GM18508 (cell line): ENCODE measurements around the gene RGSL1.
A peak's percentile ranks its signal among the peaks of the same experiment; 100 is the strongest.
"Not testable (repeated sequence)": the region's sequence is repeated elsewhere in the genome, so short reads cannot be mapped to it uniquely, and the experiment has no call there.

ENCODE experiments used
- ATAC-seq: cut with Tn5 transposase; IDR thresholded peaks from one replicate; pipeline ENCODE4 v1.9.1; 2021; ENCODE audit warnings: moderate number of reproducible peaks; ENCODE audit not compliant: insufficient read depth, unreplicated experiment

Gene RGSL1

DNA sequence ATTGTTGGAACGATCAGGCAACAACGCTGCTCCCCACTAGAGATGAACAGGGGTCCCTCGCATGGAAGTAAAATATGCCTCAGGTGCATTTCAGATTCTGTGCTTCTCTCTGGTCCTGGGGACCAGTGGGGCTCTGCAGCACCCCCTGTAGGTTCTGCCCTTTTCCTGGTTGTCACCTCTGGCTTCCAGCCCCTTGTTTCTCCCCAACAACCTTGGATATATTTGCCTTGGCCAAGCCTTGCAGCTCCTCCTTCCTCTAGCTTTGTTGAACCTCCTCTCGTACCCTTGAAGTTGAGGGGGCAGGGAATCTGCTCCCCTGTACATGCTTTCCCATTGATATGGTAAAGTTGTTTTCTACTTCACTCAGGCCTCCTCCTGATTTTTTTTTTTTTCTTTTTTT lies 5.4 kb upstream of the RGSL1 start:
- no peak for ATAC-seq

DNA sequence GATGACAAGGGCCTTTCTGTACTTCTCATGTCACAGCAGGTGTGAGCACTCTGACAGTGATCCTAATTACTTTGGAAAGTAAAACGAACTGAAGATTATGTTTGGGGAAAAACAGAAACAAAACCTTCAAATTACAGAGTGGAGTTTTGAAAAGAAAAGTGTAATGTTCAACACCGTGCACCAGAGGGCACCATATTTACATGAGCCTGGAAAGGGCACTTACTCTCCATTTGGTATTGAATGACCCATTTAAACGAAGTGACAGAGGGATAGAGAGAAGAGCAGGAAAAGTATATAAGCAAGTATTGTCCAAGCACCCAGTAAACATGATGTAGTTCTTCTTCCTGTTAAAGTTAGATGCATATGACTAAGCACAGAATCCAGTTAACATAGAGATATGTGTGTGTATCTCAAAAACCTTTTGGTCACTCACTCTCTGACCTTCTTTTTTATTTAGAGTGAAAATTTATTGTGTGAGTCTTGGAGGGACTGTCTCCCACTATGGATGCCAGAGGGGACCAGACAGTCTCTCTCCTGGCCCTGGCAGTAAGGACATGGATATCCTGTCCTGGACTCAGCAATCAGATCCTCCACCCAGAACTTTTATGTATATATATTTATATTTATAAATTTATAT lies 3.8 kb upstream of the RGSL1 start:
- ATAC-seq: no peak

DNA sequence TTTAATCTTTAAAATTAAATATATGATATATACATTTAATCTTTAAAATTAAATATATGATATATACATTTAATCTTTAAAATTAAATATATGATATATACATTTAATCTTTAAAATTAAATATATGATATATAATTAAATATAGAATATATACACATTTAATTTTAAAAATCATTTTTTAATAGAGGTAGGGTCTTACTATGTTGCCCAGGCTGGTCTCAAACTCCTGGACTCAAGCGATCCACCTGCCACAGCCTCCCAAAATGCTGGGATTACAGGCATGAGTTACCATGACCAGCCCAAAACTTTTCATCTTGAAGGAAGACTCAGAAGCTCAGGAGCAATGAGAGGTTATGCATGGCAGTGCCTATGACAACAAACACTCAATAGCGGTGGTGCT lies 2.8 kb upstream of the RGSL1 start:
- not testable (repeated sequence) for ATAC-seq

DNA sequence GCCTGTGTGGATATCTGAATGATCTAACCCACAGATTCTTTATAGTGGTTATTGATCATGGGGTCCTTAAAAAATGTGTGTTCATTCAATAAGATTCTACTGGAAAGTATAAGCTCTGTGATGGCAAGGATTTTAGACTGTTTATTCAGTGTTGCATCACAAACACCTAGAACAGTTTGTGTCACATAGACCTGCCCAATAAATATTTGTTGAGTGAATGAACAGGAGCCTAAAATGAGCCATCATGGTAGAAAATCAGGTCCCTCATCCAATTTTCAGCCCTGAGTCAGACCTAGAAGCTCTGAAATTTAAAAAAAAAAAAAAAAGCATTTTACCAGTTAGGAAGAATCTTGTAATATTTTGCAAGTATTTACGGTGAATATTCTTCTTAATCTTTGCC lies 2.3 kb upstream of the RGSL1 start:
- ATAC-seq: no peak

DNA sequence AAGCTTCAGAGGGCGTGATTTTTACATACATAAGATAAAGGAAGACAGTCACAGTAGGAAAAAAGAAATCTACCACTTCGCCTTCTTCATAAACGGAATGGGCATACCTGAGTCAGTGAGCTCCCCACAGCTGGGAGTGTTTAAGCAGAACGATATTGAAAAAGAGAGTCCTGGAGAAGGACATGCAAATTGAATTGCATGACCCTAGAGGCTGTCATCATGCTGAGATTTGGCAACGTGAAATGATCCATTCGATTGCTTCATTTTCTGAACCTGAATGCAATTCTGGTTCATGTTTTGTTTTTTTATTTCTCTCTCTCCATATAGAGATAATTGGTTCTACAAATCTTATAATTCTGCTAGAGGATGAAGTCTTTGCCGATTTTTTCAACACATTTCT lies 3.7 kb downstream of the RGSL1 start:
- ATAC-seq: no peak

DNA sequence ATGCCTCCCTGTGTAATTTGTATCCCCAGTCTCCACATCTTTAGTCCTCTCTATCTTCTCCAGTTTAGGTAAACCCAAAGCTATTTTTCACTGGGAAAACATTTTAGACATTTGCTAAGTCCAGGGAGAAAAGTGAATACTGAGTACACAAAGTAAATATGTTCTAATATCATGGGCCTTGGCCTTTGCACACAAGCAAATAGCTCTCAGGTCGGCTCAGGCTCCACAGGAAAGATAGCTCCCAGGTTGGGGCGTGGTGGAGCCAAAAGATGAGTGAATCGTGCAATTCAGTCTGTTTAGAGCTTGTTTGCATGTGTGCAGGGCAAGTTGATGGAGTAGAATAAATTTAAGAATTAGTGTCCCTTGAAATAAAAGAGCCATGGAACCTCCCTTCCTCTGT lies 7.9 kb downstream of the RGSL1 start:
- no peak for ATAC-seq

DNA sequence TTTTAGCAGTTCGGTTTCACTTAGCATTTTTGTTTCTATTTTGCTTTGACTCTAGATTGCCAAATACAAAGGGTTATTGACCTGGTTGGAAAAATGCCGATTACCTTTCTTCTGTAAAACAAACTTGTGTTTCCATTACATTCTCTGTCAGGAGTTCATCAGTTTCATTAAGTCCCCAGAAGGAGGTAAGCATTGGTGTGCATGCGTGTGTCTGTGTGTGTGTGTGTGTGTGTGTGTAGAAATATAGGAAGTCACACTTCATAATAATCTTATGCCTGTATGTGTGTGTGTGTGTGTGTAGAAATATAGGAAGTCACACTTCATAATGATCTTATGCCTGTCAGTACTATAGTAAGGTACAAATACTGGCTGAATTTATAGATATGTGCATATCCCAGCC lies 10.0 kb downstream of the RGSL1 start:
- no peak for ATAC-seq

DNA sequence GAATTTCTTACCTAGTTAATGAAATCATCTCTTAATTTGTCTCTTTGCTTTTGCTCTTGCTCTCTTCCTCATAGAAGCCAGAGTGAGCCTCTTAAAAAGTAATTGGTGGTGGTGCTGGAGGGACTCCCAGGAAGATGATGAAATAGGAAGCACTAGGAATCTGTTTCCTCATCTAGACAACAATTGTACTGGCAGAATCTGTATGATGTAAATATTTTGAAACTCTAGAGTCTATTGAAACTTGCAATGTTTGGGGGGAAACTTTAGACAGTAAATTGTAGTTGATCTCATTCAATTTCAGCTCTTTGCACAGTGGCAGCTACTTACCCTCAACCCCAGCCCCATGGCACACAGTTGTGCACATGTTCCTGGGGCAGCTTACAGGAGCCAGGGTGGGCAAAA lies 10.6 kb downstream of the RGSL1 start:
- ATAC-seq: no peak

DNA sequence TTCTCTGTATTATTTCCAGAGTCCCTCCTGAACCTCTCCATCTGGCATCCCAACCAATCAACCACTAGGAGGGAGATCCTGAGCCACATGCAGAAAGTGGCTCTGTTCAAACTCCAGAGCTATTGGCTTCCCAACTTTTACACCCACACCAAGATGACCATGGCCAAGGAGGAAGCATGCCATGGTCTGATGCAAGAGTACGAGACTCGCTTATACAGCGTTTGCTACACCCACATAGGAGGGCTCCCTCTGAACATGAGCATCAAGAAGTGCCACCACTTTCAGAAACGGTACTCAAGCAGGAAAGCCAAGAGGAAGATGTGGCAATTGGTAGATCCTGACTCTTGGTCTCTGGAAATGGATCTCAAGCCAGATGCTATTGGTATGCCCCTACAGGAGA lies 23.6 kb downstream of the RGSL1 start:
- no peak for ATAC-seq

DNA sequence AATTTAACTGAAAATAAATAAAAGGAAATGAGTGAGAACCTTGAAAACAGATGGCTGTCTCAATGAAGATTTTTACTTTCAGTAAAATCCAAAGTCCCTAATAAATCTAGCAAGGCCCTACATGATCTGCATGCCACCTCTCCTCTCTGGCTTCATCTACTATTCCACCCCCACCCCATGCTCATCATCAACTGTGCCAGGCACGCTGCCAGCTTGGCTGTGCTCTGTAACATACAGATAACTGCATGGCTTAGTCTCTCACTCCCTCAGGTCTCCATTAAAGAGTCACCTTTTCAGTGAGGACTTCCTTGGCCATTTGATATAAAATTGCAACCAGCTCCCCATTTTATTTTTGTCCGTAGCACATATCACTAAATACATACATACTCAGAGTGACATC lies 26.7 kb downstream of the RGSL1 start:
- no peak for ATAC-seq

DNA sequence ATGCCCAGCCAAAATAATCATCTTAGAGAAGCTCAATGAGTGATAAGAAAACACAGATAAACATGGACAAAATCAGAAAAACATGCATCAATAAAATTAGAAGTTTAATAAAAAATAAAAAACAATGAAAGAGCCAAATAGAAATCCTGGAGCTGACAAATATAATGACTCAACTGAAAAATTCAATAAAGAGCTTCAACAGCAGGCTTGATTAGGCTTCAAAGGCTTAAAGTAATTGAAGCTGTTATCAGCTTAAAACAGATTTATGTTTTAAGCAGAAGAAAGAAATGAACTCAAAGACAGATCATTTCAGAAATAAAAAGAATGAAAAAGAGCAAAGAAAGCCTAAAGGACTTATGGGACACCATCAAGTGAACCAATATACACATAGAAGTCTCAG lies 28.3 kb downstream of the RGSL1 start:
- ATAC-seq: no peak

DNA sequence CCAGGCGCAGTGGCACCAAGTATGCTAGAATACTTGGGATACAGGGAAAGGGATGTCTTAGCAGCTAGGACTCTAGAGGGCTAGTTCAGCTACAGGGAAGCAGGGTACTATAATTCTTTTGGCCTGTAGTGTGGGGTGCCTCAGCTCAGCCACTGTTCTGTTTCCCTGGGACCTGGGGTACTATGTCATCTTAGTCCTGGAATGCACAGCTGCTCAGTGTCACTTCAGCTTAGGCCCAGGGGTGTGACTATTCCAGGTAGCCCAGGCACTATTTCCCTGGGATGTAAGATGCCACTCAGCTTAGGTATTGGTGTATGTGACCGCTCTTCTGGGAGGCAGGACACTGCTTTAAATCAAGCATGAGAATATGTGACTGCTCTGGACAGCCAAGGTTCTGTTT lies 34.1 kb downstream of the RGSL1 start:
- ATAC-seq: no peak

DNA sequence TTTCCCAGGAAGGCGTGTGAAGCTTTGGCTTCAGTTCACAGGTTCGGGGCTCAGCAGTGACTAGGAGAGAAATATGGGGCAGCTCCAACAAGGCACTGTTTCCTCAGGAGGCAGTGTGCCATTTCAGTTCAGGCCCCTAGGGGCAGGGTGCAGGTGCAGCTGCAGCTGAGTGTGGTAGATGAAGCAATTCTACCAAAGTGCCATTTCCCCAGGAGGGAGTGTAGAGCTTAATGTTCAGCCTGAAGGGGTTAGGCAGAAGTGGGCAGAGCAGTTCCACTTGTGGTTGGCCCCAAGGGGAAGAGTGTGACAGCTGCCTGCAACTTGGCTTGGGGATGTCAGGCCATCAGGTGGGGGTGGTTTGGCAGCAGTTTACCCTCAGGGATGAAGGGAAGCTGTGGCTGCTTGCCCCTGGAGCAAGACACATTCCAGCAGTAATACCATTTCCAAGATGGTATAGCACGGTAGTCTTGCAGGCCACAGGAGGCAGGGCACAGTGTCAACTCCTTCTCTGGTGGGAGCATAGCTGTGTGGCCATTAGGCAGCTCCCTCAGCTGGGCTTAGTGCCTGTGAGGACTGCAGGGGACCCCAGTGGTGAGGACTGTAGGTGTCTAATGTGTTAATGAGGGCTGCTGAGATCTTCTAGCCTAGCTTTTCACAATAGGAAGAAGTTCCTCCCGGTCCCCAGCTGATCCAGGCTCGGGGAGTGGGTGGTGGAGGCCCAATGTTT lies 34.7 kb downstream of the RGSL1 start:
- ATAC-seq: peak; percentile 92

DNA sequence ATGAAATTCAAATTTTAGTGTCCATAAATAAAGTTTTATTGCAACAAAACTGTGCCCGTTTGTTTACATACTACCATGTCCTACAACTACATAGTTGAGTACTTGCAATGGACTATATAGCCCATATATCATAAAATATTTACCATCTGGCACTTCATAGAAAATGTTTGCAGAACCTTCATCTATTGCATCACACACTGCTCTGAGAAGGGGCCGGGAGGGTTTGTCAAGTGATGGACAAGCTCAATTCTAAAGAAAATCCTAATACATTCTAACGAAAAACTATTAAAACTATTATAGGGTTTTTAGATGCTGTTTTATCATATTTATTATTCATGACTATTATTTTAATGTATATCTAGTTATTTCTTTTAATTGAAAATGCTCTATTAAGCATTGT lies 35.9 kb downstream of the RGSL1 start:
- ATAC-seq: no peak

DNA sequence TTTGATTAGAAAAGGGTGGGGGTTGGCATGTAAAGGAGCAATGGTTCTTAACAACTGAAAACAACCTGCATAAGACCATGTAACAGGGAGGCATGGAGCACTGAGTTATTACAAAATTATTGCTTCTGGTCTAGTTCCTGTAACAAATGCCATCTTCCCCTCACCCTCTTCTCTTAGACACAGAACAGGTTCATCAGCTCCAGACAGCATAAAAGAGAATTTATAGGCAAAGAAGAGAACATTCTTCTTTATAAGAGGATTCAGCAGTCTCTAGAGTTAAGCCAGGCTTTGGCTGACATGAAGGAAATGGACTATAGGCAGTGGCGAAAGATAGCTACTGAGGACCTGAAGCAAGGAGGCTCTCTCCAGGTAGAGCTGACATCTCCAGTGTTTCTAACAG lies 38.9 kb downstream of the RGSL1 start:
- ATAC-seq: no peak

DNA sequence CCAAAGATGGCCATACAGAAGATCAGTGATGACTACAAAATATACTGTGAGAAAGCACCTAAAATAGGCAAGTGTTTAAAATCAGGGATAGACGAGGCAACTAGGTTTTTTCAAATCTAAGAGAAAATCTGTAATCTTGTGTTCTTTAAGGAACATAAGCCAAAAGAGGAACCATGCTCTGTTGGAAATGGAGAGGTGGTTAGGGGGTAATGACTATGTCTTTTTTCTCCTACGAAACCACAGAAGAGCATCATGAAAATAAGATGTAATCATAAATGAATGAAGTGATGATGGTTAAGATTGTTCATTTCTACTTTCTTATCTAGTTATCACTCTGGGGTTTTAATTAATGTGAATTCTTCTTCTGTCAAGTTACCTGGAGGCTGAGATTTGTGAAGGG lies 43.1 kb downstream of the RGSL1 start:
- no peak for ATAC-seq

DNA sequence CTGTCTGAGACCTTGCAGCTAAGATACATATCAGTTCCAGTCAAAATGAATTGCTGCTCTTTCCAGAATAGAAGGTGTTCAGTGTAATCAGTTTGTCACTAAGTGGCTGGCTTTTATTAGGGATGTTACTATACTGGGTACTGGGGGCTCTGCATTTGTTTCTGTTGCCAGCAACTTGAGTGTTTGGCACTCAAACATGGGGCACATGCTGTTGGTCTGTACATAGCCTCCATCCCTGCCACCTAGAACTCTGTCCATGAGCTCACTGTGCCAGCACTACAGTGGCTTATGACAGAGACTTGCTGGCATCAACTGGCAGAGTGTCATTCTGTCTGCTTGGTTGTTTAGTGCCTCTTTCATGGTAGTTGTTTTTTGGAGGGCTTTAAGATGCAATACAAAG lies 45.1 kb downstream of the RGSL1 start:
- ATAC-seq: no peak

DNA sequence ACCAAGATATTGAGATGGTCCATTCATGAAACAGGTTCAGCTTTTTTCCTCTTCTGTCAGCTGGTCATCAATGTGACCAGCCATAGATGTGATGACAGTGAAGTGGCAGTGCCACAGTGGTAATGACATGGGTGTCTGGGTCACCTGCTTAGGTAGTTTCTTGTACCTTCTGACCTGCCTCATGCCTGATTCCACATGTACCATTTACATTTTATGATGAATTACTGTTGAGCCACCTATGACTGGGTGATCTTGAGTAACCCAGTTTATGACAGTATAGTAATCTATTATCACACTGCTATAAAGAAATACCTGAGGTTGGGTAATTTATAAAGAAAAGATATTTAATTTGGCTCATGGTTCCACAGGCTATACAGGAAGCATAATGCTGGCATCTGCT lies 45.7 kb downstream of the RGSL1 start:
- ATAC-seq: no peak

DNA sequence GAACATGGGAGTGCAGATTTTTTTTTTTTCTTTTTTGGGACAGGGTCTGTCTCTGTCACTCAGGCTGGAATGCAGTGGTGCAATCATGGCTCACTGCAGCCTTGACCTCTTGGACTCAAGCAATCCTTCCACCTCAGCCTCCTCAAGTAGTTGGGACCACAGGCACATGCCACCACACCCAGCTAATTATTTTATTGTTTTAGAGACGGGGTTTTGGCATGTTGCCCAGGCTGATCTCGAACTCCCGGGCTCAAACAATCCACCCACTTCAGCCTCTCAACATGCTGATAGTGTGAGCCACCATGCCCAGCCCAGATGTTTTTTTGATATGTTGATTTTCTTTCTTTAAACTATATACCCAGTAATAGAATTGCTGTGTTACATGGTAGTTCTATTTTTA lies 57.7 kb downstream of the RGSL1 start:
- ATAC-seq: no peak

DNA sequence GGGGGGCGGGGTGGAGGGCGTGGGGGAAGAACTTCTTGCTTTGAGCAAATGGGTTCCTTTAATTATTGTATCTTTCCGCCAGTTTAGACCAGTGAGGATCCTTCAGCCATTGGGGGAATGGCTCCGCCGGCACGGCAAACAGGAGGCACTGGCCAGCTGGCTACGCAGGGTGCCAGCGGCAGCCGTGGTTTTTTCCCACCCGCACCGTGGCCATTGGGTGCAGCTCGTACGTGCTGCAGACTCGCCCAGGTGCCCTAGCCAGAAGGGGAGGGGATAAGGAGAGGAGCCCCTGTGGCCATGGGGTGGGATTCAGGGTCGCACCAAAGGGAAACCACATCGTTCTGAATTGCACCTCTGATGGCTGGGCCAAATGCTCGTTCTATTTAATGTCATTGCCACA lies 65.6 kb downstream of the RGSL1 start:
- ATAC-seq: no peak

DNA sequence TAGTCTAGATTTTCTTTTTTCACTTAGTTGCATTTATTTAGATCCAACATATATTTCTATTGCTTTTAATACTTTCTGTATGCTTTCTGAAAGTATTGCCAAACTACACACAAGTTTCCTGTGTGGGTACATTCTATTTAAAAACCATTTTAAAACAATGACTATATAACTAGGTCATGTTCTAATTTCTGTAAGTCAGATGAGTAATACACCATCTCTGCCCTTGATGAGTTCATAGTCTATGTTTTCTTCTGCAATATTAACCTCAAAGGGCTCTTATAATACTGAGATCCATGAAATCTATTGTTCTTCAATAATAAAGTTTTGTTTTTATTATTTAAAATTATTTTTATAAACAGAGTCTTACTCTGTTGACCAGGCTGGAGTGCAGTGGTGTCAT lies 70.8 kb downstream of the RGSL1 start:
- ATAC-seq: no peak

DNA sequence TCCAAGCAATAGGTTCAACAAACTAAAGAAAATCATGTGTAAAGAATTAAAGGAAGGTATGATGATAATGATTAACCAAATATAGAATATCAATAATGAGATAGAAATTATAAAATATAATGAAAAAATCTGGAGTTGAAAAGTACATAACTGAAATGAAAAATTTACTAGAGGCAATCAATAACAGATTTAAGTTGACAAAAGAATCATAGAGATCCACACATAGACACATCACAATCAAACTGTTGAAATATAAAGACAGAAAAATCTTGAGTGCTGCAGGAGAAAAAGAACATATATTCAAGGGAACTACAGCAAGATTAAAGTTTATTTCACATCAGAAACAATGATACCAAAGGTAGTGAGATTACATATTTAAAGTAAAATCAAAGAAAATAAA lies 75.4 kb downstream of the RGSL1 start:
- no peak for ATAC-seq
